ENCODE results near the gene FNDC3B. TPM values are rescaled to one million over a fixed set of nuclear protein-coding genes. Genes with fewer than 3 reads are reported as not detected.

Gene FNDC3B
- total RNA-seq, 2 experiments from 2014 or later: 9.2 to 13.5 TPM

GRCh38 chr3:172158741-172159140, 119.4 kb downstream of the FNDC3B start:
- H3K4me3 Mint-ChIP-seq: no peak overlapping the region
- H3K27me3 Mint-ChIP-seq (ENCODE audit: low read depth): no peaks in the 10 kb centered on the region
- CTCF ChIA-PET: no interaction called here
- intact Hi-C loops (cut with micrococcal nuclease): no loop called here
- no peak for DNase-seq
- H3K27ac Mint-ChIP-seq: no peak overlapping the region
- H3K4me1 Mint-ChIP-seq (ENCODE audit: low read depth): peaks cover 12% of the 10 kb centered on the region
- H3K36me3 Mint-ChIP-seq (ENCODE audit: low read depth): no peaks in the 10 kb centered on the region
- H3K9me3 Mint-ChIP-seq: no peaks in the 10 kb centered on the region

- Mint-ChIP-seq H3K36me3 (ENCODE audit: low read depth) (no peaks in the 10 kb centered on the region), H3K27ac (no peak overlapping the region), H3K4me1 (ENCODE audit: low read depth) (peaks cover 10% of the 10 kb centered on the region), H3K9me3 (no peaks in the 10 kb centered on the region), H3K27me3 (ENCODE audit: low read depth) (no peaks in the 10 kb centered on the region), H3K4me3 (no peak overlapping the region)
- no peak for DNase-seq
- CTCF ChIA-PET: no interaction called here
- intact Hi-C loops (cut with micrococcal nuclease): no loop called here
Measured at GRCh38 chr3:172159376-172159775, 120.0 kb downstream of the FNDC3B start.

- no peaks in the 10 kb centered on the region for H3K9me3 Mint-ChIP-seq
- no peak for DNase-seq
- intact Hi-C loops (cut with micrococcal nuclease): no loop called here
- H3K4me3 Mint-ChIP-seq: no peak overlapping the region
- peaks cover 4% of the 10 kb centered on the region for H3K4me1 Mint-ChIP-seq (ENCODE audit: low read depth)
- no peaks in the 10 kb centered on the region for H3K36me3 Mint-ChIP-seq (ENCODE audit: low read depth)
- H3K27ac Mint-ChIP-seq: no peak overlapping the region
- H3K27me3 Mint-ChIP-seq (ENCODE audit: low read depth): no peaks in the 10 kb centered on the region
- CTCF ChIA-PET: no interaction called here
Measured at GRCh38 chr3:172159962-172160538, 120.7 kb downstream of the FNDC3B start.

GRCh38 chr3:172161133-172161789, 121.9 kb downstream of the FNDC3B start:
- no peak for DNase-seq
- Mint-ChIP-seq H3K36me3 (ENCODE audit: low read depth) (no peaks in the 10 kb centered on the region), H3K27ac (no peak overlapping the region), H3K4me1 (ENCODE audit: low read depth) (peaks cover 1% of the 10 kb centered on the region), H3K27me3 (ENCODE audit: low read depth) (no peaks in the 10 kb centered on the region), H3K4me3 (no peak overlapping the region), H3K9me3 (no peaks in the 10 kb centered on the region)
- intact Hi-C loops (cut with micrococcal nuclease): no loop called here
- CTCF ChIA-PET: no interaction called here

GRCh38 chr3:172161959-172162358, 122.6 kb downstream of the FNDC3B start:
- H3K9me3 Mint-ChIP-seq: no peaks in the 10 kb centered on the region

GRCh38 chr3:172163320-172163719, 123.9 kb downstream of the FNDC3B start:
- Mint-ChIP-seq H3K27ac (no peak overlapping the region), H3K4me3 (no peak overlapping the region), H3K4me1 (ENCODE audit: low read depth) (peaks cover 1% of the 10 kb centered on the region), H3K36me3 (ENCODE audit: low read depth) (no peaks in the 10 kb centered on the region), H3K27me3 (ENCODE audit: low read depth) (no peaks in the 10 kb centered on the region), H3K9me3 (no peaks in the 10 kb centered on the region)
- no peak for DNase-seq
- intact Hi-C loops (cut with micrococcal nuclease): no loop called here
- CTCF ChIA-PET: interaction anchor here (0.6 kb wide), 1 partner anchor 121 kb away, joined by 3 read pairs; no protein-coding TSS in a partner anchor

More at GRCh38 chr3:172161959-172162358, 122.6 kb downstream of the FNDC3B start:
- H3K4me1 Mint-ChIP-seq (ENCODE audit: low read depth): peaks cover 1% of the 10 kb centered on the region
- no peak overlapping the region for H3K4me3 Mint-ChIP-seq
- H3K27ac Mint-ChIP-seq: no peak overlapping the region
- no peaks in the 10 kb centered on the region for H3K36me3 Mint-ChIP-seq (ENCODE audit: low read depth)
- intact Hi-C loops (cut with micrococcal nuclease): no loop called here
- CTCF ChIA-PET: no interaction called here
- no peak for DNase-seq
- no peaks in the 10 kb centered on the region for H3K27me3 Mint-ChIP-seq (ENCODE audit: low read depth)

- intact Hi-C loops (cut with micrococcal nuclease): no loop called here
- Mint-ChIP-seq H3K27me3 (ENCODE audit: low read depth) (no peaks in the 10 kb centered on the region), H3K36me3 (ENCODE audit: low read depth) (no peaks in the 10 kb centered on the region), H3K4me1 (ENCODE audit: low read depth) (peaks cover 8% of the 10 kb centered on the region), H3K4me3 (no peak overlapping the region), H3K27ac (no peak overlapping the region), H3K9me3 (no peaks in the 10 kb centered on the region)
- no peak for DNase-seq
- CTCF ChIA-PET: no interaction called here
Measured at GRCh38 chr3:172164620-172165362, 125.4 kb downstream of the FNDC3B start.

GRCh38 chr3:172166261-172166660, 126.9 kb downstream of the FNDC3B start:
- intact Hi-C loops (cut with micrococcal nuclease): no loop called here

GRCh38 chr3:172166890-172167289, 127.5 kb downstream of the FNDC3B start:
- CTCF ChIA-PET: no interaction called here
- Mint-ChIP-seq H3K4me3 (no peak overlapping the region), H3K27me3 (ENCODE audit: low read depth) (no peaks in the 10 kb centered on the region), H3K4me1 (ENCODE audit: low read depth) (peaks cover 15% of the 10 kb centered on the region), H3K9me3 (no peaks in the 10 kb centered on the region), H3K27ac (no peak overlapping the region), H3K36me3 (ENCODE audit: low read depth) (no peaks in the 10 kb centered on the region)
- intact Hi-C loops (cut with micrococcal nuclease): no loop called here
- no peak for DNase-seq

More at GRCh38 chr3:172166261-172166660, 126.9 kb downstream of the FNDC3B start:
- Mint-ChIP-seq H3K4me3 (no peak overlapping the region), H3K27ac (no peak overlapping the region), H3K4me1 (ENCODE audit: low read depth) (peaks cover 10% of the 10 kb centered on the region), H3K9me3 (no peaks in the 10 kb centered on the region), H3K36me3 (ENCODE audit: low read depth) (no peaks in the 10 kb centered on the region), H3K27me3 (ENCODE audit: low read depth) (no peaks in the 10 kb centered on the region)
- CTCF ChIA-PET: no interaction called here
- no peak for DNase-seq

- CTCF ChIA-PET: interaction anchor here (1.3 kb wide), 1 partner anchor 10 kb away, joined by 4 read pairs; no protein-coding TSS in a partner anchor
- no peaks in the 10 kb centered on the region for H3K36me3 Mint-ChIP-seq (ENCODE audit: low read depth)
- intact Hi-C loops (cut with micrococcal nuclease): no loop called here
- no peaks in the 10 kb centered on the region for H3K9me3 Mint-ChIP-seq
- no peak for DNase-seq
- H3K27me3 Mint-ChIP-seq (ENCODE audit: low read depth): no peaks in the 10 kb centered on the region
- peaks cover 22% of the 10 kb centered on the region for H3K4me1 Mint-ChIP-seq (ENCODE audit: low read depth)
- no peak overlapping the region for H3K27ac Mint-ChIP-seq
- H3K4me3 Mint-ChIP-seq: no peak overlapping the region
Measured at GRCh38 chr3:172167892-172168648, 128.7 kb downstream of the FNDC3B start.

GRCh38 chr3:172170073-172170709, 130.8 kb downstream of the FNDC3B start:
- H3K4me1 Mint-ChIP-seq (ENCODE audit: low read depth): peaks cover 29% of the 10 kb centered on the region

GRCh38 chr3:172170841-172171240, 131.5 kb downstream of the FNDC3B start:
- CTCF ChIA-PET: no interaction called here
- intact Hi-C loops (cut with micrococcal nuclease): no loop called here
- Mint-ChIP-seq H3K4me3 (no peak overlapping the region), H3K27ac (no peak overlapping the region), H3K27me3 (ENCODE audit: low read depth) (no peaks in the 10 kb centered on the region), H3K36me3 (ENCODE audit: low read depth) (no peaks in the 10 kb centered on the region), H3K4me1 (ENCODE audit: low read depth) (peaks cover 29% of the 10 kb centered on the region), H3K9me3 (no peaks in the 10 kb centered on the region)
- no peak for DNase-seq

More at GRCh38 chr3:172170073-172170709, 130.8 kb downstream of the FNDC3B start:
- intact Hi-C loops (cut with micrococcal nuclease): no loop called here
- H3K27me3 Mint-ChIP-seq (ENCODE audit: low read depth): no peaks in the 10 kb centered on the region
- H3K9me3 Mint-ChIP-seq: no peaks in the 10 kb centered on the region
- no peak overlapping the region for H3K4me3 Mint-ChIP-seq
- DNase-seq: no peak
- H3K27ac Mint-ChIP-seq: no peak overlapping the region
- CTCF ChIA-PET: interaction anchor here (1.1 kb wide), 1 partner anchor 39 kb away, joined by 3 read pairs; no protein-coding TSS in a partner anchor
- no peaks in the 10 kb centered on the region for H3K36me3 Mint-ChIP-seq (ENCODE audit: low read depth)
